GM19193 (cell line): ENCODE measurements around the gene AGRN.

Source experiments
- POLR2A ChIP-seq: IDR thresholded peaks from 4 replicates; pipeline ENCODE4 v1.6.1; 2011; ENCODE audit not compliant: insufficient read depth, insufficient read length; ENCODE audit errors: extremely low read depth

The AGRN gene

GRCh38 chr1:1035291-1035943 lies 15.5 kb downstream of the AGRN start:
- TF ChIP-seq POLR2A: no peak

DNA sequence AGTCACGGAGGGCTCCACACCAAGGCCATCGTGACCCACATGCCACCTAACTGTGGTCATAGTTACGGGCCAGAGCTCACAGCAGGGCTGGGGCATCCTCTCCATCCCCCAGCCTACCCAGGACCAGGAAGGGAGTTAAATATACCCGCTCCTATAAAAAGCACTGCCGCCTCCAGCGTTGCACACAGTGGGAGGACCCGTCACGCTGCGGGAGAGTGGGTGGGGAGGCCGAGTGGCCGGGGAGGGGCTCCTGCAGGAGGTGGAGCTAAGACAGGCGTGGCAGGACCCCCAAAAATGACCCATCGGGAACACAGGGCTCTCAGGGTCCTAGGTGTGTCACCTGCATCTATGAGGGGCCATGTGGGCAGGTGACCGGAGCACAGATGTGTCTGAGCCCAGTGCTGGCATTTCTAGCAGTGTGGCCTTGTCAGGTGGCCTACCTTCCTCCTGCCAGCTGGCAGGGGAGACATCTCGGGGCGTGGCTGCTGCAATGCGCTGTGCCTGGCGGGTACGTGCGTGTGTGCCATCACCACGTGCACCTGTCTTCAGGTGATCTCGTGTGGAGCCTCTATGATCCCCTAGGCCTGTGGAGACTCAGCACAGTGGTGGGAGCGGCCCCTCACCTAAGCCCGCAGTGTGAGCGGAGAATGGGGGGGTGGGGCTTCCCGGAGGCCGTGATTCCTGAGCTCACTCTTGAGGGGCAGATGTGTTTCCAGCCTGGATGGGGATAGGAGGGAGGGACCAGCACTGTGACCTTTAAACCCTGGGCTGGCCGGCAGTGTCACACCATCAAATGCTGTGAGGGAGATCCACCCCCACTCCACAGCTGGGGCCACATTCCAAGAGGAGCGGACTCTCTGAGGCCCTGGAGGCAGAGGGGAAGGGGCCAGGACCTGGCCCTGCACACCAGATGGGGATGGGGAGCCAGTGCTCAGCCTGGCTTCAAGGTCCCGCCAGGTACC lies 17.7 kb downstream of the AGRN start:
- no peak for TF ChIP-seq POLR2A

DNA sequence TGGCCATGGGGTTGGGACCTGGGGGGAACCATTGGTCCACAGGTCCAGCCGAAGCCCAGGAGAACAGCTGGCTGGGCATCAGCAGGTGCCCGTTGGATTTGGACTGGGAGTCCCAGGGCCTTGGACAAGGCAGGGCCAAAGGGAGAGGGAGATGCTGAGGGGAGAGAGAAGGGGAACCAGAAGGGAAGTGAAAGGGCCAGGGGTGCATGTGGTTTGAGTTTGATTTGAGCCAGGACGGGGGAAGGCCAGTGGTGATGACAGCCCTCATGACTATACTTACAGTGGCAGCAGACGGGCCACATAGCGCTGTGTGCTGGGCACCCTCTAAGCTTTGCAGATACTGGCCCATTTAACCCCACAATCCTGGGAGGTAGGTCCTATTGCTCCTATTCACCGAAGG lies 18.8 kb downstream of the AGRN start:
- no peak for TF ChIP-seq POLR2A

DNA sequence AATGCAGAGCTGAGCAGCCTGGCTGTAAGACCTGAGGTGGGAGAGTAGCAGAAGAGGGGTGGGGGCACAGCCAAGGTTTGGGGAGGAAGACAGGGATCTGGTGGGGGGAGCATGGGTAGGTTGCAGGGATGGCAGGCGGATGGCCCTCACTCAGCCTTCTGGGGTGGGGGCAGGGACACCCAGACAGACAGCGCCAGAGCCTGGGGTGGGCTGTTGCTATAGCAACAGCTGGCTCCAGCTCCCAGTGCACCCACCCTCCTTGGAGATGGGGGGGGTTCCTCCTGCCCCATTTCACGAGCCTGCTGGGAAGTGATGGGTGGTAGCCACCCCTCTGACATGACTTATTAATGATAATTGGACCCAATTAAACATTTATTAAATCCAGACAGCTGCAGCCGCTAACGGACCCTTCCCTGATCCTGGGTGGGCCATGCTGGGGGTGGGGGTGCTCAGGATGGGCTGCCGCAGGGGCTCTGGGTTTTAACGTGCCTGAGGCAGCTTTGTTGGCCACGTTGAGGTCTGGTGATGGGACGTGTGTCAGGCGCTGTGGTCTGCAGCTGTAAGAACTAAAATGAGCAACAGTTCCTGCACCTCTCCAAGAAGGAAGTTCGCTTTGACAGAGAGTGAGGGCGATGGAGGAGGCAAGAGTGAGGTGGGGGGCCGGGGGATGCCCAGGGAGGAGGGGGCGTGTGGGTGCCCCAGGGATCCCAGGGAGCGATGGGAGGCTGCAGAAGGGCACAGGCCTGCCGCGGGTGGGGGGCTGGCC lies 19.4 kb downstream of the AGRN start:
- TF ChIP-seq POLR2A: no peak

DNA sequence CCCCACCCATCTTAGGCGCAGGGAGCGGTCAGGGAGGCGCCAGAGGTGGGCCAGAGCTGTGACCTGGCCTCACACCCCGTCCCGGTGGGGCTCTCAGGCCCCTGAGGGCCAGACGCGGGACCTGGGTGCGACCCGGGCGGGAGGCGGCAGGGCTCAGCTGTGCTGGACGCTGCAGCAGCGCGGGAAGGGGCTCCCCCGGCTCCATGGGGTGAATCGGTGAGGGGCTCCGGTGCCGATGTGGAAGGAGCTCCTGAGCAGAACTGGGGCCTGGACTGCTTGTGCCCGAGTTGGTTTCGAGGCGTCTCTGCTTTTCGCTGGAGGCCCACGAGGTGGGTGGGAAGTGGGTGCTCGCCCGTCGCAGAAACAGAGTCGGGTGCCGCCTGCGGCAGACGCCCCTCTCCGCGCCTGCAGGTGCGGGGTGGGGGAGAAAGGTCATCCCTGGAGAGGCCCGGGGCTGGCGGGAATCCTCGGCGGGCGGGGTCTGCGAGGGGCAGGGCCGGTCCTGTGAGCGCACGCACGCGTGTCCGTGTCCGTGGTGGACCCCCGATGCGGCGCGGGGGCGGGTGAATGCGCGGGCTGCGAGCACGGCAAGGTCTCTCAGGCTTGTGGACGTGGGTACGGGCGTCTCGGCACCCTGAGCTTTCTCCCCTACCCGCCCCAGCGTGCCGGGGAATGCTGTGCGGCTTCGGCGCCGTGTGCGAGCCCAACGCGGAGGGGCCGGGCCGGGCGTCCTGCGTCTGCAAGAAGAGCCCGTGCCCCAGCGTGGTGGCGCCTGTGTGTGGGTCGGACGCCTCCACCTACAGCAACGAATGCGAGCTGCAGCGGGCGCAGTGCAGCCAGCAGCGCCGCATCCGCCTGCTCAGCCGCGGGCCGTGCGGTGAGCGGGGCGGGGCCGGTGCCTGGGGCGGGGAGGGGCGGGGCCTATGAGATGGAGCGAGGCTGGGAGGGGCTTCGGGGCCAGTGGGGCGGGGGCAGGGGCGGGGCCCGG lies 20.4 kb downstream of the AGRN start:
- no peak for TF ChIP-seq POLR2A

DNA sequence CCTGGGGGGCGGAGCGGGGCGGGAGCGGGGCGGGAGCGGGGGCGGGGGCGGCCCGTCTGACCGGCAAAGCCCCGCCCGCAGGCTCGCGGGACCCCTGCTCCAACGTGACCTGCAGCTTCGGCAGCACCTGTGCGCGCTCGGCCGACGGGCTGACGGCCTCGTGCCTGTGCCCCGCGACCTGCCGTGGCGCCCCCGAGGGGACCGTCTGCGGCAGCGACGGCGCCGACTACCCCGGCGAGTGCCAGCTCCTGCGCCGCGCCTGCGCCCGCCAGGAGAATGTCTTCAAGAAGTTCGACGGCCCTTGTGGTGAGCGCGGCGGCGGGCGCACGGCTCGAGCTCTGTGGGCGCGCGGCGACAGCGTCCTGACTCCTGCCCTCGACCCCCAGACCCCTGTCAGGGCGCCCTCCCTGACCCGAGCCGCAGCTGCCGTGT lies 21.2 kb downstream of the AGRN start:
- no peak for TF ChIP-seq POLR2A

GRCh38 chr1:1041873-1042272 lies 22.0 kb downstream of the AGRN start:
- no peak for TF ChIP-seq POLR2A

DNA sequence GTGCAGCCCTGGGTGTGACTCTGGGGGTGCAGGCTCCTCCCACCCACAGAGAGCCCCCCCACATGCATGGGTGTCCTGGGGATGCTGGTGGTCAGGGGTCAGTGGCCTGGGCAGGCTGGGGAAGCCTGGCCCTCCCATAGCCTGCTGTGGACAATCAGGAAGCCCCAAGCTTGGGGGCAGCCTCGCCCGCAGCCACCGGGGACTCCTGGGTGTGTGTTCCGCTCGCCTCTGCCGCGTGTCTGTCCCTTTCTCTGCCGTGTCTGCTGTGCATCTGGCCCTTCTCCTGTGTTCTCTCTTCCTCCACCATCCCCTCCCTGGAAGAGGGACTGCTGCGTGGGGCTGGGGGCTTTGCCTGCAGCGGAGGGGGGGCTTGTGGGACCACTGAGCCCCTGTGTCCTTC lies 22.9 kb downstream of the AGRN start:
- TF ChIP-seq POLR2A: no peak

GRCh38 chr1:1043411-1043810 lies 23.5 kb downstream of the AGRN start:
- no peak for TF ChIP-seq POLR2A

GRCh38 chr1:1043921-1044320 lies 24.0 kb downstream of the AGRN start:
- no peak for TF ChIP-seq POLR2A

DNA sequence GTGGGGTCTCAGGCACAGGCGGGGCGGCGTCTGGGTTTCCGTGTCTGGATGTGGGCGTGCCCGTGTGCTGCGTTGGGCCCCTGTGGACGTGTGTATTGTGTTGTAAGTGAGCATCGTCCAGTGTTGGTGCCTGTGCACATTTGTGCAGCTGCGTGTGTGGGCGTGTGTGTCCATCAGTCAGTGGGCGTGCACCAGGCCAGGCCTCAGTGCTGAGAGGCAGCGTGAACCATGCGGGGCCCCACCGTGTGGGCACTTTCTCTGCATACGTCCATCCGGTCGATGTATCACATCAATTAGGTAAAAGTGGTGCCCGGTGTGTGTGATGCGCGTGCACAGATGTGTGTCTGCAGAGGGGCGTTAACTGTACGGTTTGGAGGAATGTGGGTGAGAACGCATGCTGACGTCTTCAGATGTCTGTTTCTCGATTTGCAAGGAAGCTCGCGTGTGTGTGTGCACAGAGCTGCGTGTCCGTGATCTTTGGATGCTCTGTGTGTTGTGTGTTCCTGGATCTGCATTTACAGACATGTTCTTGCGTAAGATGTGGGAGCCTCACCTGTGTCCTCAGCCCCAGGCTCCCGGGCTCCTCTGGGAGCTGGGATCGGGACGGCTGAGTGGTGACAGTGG lies 24.6 kb downstream of the AGRN start:
- TF ChIP-seq POLR2A: no peak

DNA sequence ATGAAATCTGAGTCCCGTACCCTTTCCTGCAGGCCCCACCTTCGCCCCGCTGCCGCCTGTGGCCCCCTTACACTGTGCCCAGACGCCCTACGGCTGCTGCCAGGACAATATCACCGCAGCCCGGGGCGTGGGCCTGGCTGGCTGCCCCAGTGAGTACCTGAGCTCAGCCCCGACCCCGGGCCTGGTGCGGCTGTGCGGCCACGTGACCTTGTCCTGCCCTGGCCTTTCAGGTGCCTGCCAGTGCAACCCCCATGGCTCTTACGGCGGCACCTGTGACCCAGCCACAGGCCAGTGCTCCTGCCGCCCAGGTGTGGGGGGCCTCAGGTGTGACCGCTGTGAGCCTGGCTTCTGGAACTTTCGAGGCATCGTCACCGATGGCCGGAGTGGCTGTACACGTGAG lies 25.2 kb downstream of the AGRN start:
- no peak for TF ChIP-seq POLR2A

GRCh38 chr1:1046243-1046642 lies 26.3 kb downstream of the AGRN start:
- no peak for TF ChIP-seq POLR2A

DNA sequence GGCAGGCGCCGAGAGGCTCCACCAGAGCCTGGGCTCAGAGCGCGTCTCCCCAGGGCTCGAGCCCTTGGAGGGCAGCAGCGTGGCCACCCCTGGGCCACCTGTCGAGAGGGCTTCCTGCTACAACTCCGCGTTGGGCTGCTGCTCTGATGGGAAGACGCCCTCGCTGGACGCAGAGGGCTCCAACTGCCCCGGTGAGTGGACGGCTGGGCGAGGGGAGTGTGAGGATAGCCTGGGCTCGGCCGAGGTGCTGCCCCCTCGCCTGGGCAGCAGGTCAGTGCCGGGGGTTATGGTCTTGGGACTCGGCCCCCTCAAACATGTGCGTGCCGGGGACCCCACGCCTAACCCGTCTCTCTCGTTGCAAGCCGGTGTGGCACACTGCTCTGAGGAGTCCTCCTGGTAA lies 26.8 kb downstream of the AGRN start:
- no peak for TF ChIP-seq POLR2A
